ENCODE data around the gene ZNF385A.

The ZNF385A gene

GRCh38 chr12:54338698-54339296, 45.7 kb downstream of the ZNF385A start:
- TF ChIP-seq RARB (CRISPR knock-in tag; IDR thresholded peaks at IDR 0.05), result no peak
- no peak for TF ChIP-seq TOX (CRISPR knock-in tag; IDR thresholded peaks at IDR 0.05; ENCODE audit: borderline replicate concordance)
- no peak for TF ChIP-seq PPARA (CRISPR knock-in tag; IDR thresholded peaks at IDR 0.05; ENCODE audit: borderline replicate concordance)
- TF ChIP-seq GLIS3 (CRISPR knock-in tag; IDR thresholded peaks at IDR 0.05), result no peak
- no peak for TF ChIP-seq ZC3H10 (CRISPR knock-in tag; IDR thresholded peaks at IDR 0.05)
- no peak for TF ChIP-seq TSHZ2 (CRISPR knock-in tag; IDR thresholded peaks at IDR 0.05)
- TF ChIP-seq ZNF70 (CRISPR knock-in tag; IDR thresholded peaks at IDR 0.05), result no peak
- no peak for TF ChIP-seq POU6F1 (CRISPR knock-in tag; IDR thresholded peaks at IDR 0.05; ENCODE audit: borderline replicate concordance, low read depth)
- no peak for ATAC-seq

GRCh38 chr12:54337854-54338650, 46.5 kb downstream of the ZNF385A start:
- ATAC-seq, result no peak
- TF ChIP-seq SNAI2 (CRISPR knock-in tag; IDR thresholded peaks at IDR 0.05) (no peak), OSR1 (CRISPR knock-in tag; IDR thresholded peaks at IDR 0.05) (no peak), TSHZ2 (CRISPR knock-in tag; IDR thresholded peaks at IDR 0.05) (no peak), PPARA (CRISPR knock-in tag; IDR thresholded peaks at IDR 0.05; ENCODE audit: borderline replicate concordance) (no peak), CREB5 (CRISPR knock-in tag; IDR thresholded peaks at IDR 0.05; ENCODE audit: low read depth) (no peak), ISL1 (CRISPR knock-in tag; IDR thresholded peaks at IDR 0.05) (no peak), RARB (CRISPR knock-in tag; IDR thresholded peaks at IDR 0.05) (no peak), ZNF8 (CRISPR knock-in tag; IDR thresholded peaks at IDR 0.05) (no peak), ZC3H10 (CRISPR knock-in tag; IDR thresholded peaks at IDR 0.05) (no peak), ZFP30 (CRISPR knock-in tag; IDR thresholded peaks at IDR 0.05) (no peak), ZNF70 (CRISPR knock-in tag; IDR thresholded peaks at IDR 0.05) (no peak), PATZ1 (CRISPR knock-in tag; IDR thresholded peaks at IDR 0.05; ENCODE audit: borderline replicate concordance) (no peak), CSDC2 (CRISPR knock-in tag; IDR thresholded peaks at IDR 0.05) (no peak), TOX (CRISPR knock-in tag; IDR thresholded peaks at IDR 0.05; ENCODE audit: borderline replicate concordance) (no peak), ESRRG (CRISPR knock-in tag; IDR thresholded peaks at IDR 0.05) (no peak), TCF4 (CRISPR knock-in tag; IDR thresholded peaks at IDR 0.05; ENCODE audit: borderline replicate concordance) (no peak), POU6F1 (CRISPR knock-in tag; IDR thresholded peaks at IDR 0.05; ENCODE audit: borderline replicate concordance, low read depth) (no peak), GLIS3 (CRISPR knock-in tag; IDR thresholded peaks at IDR 0.05) (no peak)

Measured in SK-N-SH treated with all-trans-retinoic acid at 6 μM for 48 hours (cell line).